ENCODE results near the gene ZNF862. TPM values are rescaled to one million over a fixed set of nuclear protein-coding genes. Genes with fewer than 3 reads are reported as not detected.

The ZNF862 gene
- total RNA-seq, 4 donors from 2014 or later, result 2.9 to 10.7 (median 7.0) TPM

DNA sequence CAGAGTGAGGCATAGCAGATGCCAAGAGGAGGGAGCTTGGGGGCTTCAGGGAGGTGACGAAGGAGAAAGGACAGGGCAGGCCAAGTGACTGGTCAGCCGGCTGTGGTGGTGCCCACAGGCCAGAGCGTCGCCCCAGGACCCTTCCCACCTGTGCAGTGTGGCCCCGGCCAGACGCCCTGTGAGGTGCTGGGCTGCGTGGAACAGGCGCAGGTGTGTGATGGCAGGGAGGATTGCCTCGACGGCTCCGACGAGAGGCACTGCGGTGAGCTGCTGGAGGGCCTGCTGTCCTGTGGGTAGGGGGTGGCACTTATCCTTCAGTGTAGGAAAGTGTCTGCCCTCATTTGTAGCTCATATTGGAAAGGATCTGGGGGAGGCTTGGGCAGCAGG, 38.0 kb upstream of the ZNF862 start:
- Histone ChIP-seq H3K36me3 (no peaks in the 10 kb centered on the region), H3K9me3 (no peaks in the 10 kb centered on the region), H3K27me3 (no peaks in the 10 kb centered on the region), H3K4me3 (no peak overlapping the region), H3K4me1 (no peaks in the 10 kb centered on the region), H3K27ac (no peak overlapping the region)
- ATAC-seq (no peak), DNase-seq (no peak)
- in situ Hi-C loops (cut with MboI; ENCODE audit: low sequenced_read_pairs in 4 of 4) (no loop called here), intact Hi-C loops (cut with DNase I; ENCODE audit: low total_unique reads) (no loop called here)
- TF ChIP-seq, protein P1, sequence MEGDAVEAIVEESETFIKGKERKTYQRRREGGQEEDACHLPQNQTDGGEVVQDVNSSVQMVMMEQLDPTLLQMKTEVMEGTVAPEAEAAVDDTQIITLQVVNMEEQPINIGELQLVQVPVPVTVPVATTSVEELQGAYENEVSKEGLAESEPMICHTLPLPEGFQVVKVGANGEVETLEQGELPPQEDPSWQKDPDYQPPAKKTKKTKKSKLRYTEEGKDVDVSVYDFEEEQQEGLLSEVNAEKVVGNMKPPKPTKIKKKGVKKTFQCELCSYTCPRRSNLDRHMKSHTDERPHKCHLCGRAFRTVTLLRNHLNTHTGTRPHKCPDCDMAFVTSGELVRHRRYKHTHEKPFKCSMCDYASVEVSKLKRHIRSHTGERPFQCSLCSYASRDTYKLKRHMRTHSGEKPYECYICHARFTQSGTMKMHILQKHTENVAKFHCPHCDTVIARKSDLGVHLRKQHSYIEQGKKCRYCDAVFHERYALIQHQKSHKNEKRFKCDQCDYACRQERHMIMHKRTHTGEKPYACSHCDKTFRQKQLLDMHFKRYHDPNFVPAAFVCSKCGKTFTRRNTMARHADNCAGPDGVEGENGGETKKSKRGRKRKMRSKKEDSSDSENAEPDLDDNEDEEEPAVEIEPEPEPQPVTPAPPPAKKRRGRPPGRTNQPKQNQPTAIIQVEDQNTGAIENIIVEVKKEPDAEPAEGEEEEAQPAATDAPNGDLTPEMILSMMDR (IDR thresholded peaks at IDR 0.05 in 4 of 5, conservative IDR thresholded peaks at IDR 0.05 in 1 of 5), result peak in 1 of 5 experiments; percentile 8
- TF ChIP-seq POLR2A (IDR thresholded peaks at IDR 0.05), result no peak

DNA sequence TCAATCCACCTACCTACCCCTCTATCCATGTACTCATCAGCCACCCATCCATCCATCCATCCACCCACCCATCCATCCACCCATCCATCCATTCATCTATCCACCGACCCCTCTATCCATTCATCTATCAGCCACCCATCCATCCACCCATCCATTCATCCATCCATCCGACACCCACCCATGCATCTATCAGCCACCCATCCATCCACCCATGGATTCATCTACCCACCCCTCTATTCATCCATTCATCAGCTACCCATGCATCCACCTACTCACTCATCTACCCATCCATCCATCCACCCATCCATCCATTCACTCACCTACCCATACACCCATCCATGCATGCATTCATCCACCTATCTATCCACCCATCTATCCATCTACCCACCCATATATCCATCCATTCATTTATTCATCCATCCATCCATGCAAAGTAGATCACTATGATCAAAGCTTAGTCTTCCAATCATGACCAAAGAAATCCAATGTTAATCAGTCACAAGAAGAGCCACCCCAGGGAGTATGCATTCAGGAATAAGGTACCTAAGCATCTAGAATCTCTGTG, 37.1 kb upstream of the ZNF862 start:
- H3K27ac ChIP-seq, result no peak overlapping the region
- H3K9me3 ChIP-seq, result no peaks in the 10 kb centered on the region
- in situ Hi-C loops (cut with MboI; ENCODE audit: low sequenced_read_pairs in 4 of 4), result no loop called here
- ATAC-seq (no peak), DNase-seq (no peak)
- H3K36me3 ChIP-seq, result no peaks in the 10 kb centered on the region
- H3K4me3 ChIP-seq, result no peak overlapping the region
- H3K4me1 ChIP-seq, result no peaks in the 10 kb centered on the region
- TF ChIP-seq, protein P1 (IDR thresholded peaks at IDR 0.05 in 4 of 5, conservative IDR thresholded peaks at IDR 0.05 in 1 of 5), result no peak
- TF ChIP-seq POLR2A (IDR thresholded peaks at IDR 0.05), result no peak
- intact Hi-C loops (cut with DNase I; ENCODE audit: low total_unique reads), result no loop called here
- H3K27me3 ChIP-seq, result no peaks in the 10 kb centered on the region

GRCh38 chr7:149801816-149802215, 36.4 kb upstream of the ZNF862 start:
- Histone ChIP-seq H3K27me3 (no peaks in the 10 kb centered on the region), H3K9me3 (no peaks in the 10 kb centered on the region), H3K4me1 (no peaks in the 10 kb centered on the region), H3K36me3 (no peaks in the 10 kb centered on the region), H3K27ac (no peak overlapping the region), H3K4me3 (no peak overlapping the region)
- intact Hi-C loops (cut with DNase I; ENCODE audit: low total_unique reads) (no loop called here), in situ Hi-C loops (cut with MboI; ENCODE audit: low sequenced_read_pairs in 4 of 4) (no loop called here)
- no peak for ATAC-seq
- no peak for DNase-seq
- TF ChIP-seq POLR2A (IDR thresholded peaks at IDR 0.05), result no peak
- TF ChIP-seq, protein P1 (IDR thresholded peaks at IDR 0.05 in 4 of 5, conservative IDR thresholded peaks at IDR 0.05 in 1 of 5), result no peak

DNA sequence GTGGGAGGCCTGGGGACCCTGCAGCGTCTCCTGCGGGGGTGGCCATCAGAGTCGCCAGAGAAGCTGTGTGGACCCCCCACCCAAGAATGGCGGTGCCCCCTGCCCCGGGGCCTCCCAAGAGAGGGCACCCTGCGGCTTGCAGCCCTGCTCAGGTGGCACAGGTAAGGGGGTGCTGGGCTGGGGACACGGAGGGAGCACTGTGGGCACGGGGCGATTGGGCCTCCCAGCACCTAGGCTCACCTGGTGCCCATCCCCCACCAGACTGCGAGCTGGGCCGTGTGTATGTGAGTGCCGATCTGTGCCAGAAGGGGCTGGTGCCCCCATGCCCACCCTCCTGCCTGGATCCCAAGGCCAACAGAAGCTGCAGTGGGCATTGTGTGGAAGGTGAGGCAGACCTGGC, 35.2 kb upstream of the ZNF862 start:
- TF ChIP-seq, protein P1 (IDR thresholded peaks at IDR 0.05 in 4 of 5, conservative IDR thresholded peaks at IDR 0.05 in 1 of 5), result no peak
- no peak for TF ChIP-seq POLR2A (IDR thresholded peaks at IDR 0.05)
- Histone ChIP-seq H3K27ac (no peak overlapping the region), H3K36me3 (no peaks in the 10 kb centered on the region), H3K27me3 (no peaks in the 10 kb centered on the region), H3K4me1 (no peaks in the 10 kb centered on the region), H3K9me3 (no peaks in the 10 kb centered on the region), H3K4me3 (no peak overlapping the region)
- in situ Hi-C loops (cut with MboI; ENCODE audit: low sequenced_read_pairs in 4 of 4), result no loop called here
- ATAC-seq (no peak), DNase-seq (no peak)
- intact Hi-C loops (cut with DNase I; ENCODE audit: low total_unique reads), result no loop called here

GRCh38 chr7:149803551-149804074, 34.6 kb upstream of the ZNF862 start:
- in situ Hi-C loops (cut with MboI; ENCODE audit: low sequenced_read_pairs in 4 of 4), result no loop called here
- H3K9me3 ChIP-seq, result no peaks in the 10 kb centered on the region
- ATAC-seq (no peak), DNase-seq (no peak)
- H3K27ac ChIP-seq, result no peak overlapping the region
- H3K36me3 ChIP-seq, result no peaks in the 10 kb centered on the region
- H3K4me1 ChIP-seq, result no peaks in the 10 kb centered on the region
- no peak overlapping the region for H3K4me3 ChIP-seq
- intact Hi-C loops (cut with DNase I; ENCODE audit: low total_unique reads), result no loop called here
- H3K27me3 ChIP-seq, result no peaks in the 10 kb centered on the region
- no peak for TF ChIP-seq POLR2A (IDR thresholded peaks at IDR 0.05)
- TF ChIP-seq, protein P1 (IDR thresholded peaks at IDR 0.05 in 4 of 5, conservative IDR thresholded peaks at IDR 0.05 in 1 of 5), result no peak
